Measurements from ENCODE around the gene FCHSD2.
"Not testable (repeated sequence)": the region's sequence is repeated elsewhere in the genome, so short reads cannot be mapped to it uniquely, and the experiment has no call there.

Gene FCHSD2

DNA sequence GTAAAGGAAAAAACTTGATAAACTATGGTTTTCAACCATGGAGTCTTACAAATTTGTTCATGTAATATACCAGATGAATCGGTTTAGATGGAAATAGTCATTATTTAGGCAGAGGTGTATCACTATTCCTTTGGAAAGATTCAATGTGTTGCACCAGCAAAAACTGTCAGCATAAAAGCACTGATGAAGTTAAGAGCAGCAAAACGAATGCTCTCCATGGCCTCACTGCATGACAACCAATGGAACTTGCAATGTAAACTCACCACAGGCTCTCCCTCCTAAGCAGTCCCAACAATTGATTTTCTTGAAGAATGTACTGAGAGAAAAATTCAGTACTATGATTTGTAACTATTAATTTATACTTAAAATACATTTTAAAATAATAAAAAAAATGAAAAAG, 139.9 kb downstream of the FCHSD2 start:
- DNase-seq = no peak

DNA sequence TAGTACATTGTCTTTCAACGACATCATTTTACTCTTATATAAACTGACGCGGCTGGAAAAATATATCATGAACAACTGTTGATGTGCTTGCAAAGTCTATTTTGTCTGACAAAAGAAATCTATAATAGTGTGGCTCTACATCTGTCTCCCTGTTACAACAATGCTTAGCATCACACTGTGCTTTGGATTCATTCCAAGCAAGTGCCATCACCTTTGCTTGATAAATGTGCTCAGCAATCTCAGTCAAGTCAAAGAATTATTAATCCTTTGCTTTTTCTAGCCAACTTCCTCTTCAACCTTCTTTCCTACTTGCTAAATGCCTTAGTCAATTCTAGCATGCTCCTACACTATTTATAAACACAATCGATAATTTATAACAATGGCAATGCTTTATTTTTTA, 140.5 kb downstream of the FCHSD2 start:
- no peak for DNase-seq

DNA sequence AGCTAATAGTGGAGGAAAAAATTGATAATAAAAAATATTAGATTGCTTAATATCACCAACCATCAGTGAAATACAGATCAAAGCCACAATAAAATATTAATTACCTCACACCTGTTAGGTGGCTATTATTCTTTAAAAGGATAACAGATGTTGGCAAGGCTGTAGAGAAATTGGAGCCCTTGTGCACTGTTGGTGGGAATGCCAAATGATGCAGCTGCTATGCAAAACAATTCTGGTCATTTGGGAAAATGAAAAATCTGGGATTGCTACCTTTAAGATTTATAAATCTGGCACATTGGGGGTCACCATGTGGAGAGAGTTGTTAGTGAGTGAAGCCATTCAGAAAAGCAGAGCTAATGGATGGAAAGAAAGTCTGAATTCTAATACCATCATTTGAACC, 143.4 kb downstream of the FCHSD2 start:
- no peak for DNase-seq

DNA sequence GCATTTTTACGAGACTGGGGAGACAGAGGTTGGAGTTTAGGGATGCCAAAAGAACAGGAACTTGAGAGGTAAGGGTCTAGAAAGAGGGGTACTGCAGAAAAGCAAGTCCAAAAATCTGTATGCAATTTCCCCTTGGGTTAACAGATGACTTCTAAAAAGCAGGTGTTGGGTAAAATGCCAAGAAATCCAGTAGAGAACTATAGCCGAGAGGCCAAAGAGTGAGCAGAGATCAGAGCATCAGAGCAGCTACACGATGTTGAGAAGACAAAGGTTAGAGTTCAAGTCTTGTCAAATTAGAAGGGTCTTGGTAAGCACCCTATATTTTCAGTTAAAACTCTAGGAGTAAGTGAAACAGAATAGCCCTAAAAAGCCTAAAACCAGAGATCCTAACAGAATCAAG, 145.2 kb downstream of the FCHSD2 start:
- DNase-seq = no peak

DNA sequence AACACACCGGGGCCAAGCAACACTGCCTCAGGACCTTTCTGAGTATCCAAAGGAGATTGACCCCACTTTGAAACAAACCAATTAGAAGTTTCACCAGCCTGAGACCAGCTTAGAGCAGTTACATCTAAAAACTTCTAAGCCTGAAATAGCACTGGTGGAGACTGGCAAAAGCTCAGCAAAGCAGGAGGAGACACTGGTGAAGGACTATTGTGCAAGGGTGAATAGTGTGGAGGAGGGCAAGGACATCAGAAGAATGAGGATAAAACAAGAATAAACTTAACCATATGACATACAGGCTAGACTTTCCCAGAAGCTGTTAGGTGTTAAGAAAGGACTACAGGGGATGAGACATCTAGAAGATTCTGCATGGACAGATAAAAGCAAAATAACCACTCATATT, 152.4 kb downstream of the FCHSD2 start:
- no peak for DNase-seq

DNA sequence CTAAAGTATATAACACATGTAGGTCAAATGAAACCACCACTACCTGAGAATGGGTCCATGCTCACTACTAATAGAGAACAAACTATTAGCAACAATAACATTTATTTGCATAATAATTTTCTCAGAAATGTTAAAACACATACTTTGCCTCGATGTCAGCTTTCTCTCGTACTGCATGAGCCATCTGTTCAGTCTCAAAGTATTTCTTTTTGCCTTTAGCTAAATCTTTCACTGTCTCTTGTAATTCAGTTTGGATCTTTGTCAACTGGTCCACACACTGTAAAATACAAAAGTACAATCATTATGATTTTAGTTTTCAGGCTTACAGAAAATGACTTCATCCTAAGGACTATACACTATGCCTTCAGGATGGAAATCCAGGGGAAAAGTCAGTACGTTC, 153.3 kb downstream of the FCHSD2 start:
- no peak for DNase-seq

DNA sequence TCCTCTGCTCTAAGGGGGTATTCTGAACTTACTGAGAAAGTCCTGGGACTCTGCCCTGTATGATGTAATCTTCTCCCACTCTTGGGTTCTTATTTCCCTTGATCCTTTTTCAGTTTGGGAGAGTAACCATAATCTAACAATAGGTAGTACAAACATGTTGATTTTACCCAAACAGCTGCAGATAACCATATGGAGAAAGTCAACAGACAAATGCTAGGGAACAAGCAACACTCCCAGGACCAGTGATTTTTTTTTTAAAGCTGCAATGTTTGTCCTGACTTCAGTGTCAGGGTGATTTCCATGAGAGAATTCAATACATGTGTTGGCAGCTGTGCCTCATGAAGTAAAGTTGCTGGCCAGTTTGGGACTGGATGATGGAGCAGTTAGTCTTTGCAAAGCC, 156.5 kb downstream of the FCHSD2 start:
- DNase-seq = no peak

DNA sequence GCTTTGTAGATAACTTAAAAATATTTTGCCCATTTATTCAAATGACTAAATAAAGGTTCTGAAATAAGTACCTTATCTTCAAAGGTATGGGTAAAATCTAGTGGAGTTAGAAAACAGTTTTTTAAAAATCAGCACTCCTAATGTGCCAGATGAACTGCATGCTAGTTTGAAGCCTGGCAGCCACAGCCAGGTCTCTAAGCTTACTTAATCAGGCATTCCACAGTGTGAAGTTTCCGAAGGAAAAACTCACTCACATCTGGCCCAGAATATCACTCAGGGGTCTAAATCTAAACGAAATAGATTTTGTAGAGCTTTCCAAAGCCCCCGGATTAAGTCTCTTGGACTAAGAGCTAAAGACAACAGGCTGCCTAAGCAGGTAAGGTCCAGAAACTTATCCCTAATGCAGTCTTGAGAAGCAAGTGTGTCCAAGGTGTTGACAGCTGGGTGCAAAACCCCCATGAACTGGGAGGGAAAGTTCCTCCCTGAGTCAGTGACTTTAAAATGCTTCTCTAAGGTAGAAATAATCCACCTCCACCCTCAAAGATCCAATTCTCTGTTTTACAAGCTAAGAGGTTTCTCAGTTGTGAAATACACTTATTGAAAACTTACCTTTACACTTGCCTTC, 157.6 kb downstream of the FCHSD2 start:
- DNase-seq = no peak

DNA sequence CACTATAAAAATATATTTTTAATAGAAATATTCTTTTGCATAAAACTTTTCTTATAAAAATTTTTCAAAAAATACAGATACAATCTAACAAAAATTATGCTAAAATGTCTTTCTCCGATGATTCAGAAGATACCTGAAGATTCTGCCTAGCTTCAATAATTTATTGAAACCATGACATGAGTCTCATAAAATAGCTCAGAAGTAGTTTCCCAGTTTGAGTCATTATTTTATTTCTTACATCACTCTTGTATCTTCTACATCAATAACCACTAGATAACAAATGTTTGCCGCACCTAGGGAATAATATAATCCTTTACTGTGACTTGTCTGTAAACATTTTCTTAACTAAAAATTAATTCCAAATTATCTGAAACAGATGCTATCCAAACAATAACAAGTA, 158.6 kb downstream of the FCHSD2 start:
- no peak for DNase-seq

DNA sequence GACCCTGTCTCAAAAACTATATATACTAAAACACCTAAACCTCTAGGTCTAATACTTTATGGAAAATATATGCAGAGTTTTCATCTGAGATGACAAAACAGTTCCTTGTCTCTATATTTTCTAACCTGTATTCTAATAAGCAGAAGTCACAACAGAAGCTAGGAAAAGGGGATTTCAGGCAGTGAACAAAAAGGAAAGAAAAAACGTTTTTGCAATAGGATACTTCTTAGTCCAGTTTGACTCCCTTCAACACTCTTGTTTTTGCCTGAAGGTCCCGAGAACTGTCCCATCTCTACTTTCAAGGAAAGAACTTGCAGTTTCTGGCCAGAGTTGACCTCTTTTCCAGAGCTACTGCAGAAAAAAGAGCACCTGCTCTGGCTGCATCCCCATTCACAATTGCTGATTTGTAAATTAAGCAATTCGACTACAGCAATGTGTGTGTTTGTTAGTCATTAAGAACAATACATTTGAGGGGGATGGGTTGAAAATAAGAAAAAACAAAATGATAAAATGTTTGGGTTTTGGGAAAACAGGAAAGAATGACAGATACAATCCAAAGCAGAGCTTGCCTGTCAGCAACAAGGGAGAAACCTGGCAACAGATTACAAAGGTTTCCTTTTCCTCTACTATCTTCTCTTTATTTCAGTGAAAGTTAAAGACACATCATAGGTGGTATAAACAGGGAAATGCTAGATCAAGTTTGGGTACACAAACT, 160.0 kb downstream of the FCHSD2 start:
- DNase-seq = no peak

DNA sequence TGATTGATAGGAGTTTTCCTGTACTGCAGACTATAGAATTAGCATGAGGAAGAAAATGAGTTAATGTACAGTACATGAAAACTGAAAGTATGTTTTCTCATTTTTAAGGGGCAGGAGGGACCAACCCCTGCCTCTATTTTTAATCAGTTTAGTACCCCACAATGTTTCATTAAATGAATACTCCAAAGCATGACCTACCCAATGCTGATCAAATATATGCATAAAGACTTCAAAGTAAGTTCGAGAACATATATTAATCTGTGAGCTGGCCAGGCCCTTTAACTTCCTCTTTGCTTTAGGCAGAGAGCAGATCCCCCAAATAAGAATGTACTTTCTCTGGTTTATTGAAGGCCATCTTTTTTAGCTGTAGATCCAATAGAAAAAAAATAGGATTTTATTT, 161.0 kb downstream of the FCHSD2 start:
- no peak for DNase-seq

DNA sequence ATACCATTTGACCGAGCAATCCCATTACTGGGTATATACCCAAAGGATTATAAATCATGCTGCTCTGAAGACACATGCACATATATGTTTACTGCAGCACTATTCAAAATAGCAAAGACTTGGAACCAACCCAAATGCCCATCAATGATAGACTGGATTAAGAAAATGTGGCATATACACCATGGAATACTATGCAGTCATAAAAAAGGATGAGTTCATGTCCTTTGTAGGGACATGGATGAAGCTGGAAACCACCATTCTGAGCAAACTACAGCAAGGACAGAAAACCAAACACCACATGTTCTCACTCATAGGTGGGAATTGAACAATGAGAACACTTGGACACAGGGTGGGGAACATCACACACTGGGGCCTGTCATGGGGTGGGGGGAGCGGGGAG, 164.3 kb downstream of the FCHSD2 start:
- DNase-seq = not testable (repeated sequence)

DNA sequence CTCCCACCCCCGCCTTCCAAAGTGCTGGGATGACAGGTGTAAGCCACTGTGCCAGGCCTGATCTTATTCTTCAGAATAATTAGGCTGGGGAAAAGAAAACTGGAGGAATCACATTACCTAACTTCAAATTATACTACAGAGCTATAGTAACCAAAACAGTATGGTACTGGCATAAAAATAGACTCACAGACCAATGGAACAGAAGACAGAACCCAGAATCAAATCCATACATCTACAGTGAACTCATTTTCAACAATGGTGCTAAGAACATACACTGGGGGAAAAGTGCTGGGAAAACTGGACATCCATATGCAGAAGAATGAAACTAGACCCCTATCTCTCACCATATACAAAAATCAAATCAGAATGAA, 165.6 kb downstream of the FCHSD2 start:
- not testable (repeated sequence) for DNase-seq

DNA sequence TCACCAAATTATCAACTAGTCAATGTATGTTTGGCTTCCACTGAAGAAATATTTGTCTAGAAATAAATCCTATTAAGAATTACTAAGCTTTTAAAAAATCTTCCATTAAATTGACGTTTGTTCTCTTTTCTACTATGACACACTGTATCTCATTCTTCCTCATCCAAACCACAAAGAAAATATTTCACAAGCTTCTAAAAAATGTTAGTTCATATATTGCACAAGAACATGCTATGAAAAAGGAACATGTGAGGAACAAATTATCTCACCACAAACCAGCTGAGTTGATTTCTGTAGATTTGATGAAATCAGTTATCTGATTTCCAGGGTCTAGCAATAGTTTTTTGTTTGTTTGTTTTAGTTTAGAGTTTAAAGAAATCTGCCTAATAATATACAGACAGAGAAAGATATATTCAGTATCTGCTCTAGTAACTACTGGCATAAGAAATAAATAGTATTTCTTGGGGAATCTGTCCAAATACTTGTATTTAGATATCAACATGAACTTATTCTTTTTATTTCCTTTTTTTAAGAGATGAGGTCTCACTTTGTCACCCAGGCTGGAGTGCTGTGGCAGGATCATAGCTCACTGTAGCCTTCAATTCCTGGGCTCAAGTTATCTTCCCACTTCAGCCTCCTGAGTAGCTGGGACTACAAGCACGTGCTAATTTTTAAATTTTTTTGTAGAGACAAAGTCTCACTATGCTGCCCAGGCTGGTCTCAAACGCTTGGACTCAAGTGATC, 166.2 kb downstream of the FCHSD2 start:
- no peak for DNase-seq

DNA sequence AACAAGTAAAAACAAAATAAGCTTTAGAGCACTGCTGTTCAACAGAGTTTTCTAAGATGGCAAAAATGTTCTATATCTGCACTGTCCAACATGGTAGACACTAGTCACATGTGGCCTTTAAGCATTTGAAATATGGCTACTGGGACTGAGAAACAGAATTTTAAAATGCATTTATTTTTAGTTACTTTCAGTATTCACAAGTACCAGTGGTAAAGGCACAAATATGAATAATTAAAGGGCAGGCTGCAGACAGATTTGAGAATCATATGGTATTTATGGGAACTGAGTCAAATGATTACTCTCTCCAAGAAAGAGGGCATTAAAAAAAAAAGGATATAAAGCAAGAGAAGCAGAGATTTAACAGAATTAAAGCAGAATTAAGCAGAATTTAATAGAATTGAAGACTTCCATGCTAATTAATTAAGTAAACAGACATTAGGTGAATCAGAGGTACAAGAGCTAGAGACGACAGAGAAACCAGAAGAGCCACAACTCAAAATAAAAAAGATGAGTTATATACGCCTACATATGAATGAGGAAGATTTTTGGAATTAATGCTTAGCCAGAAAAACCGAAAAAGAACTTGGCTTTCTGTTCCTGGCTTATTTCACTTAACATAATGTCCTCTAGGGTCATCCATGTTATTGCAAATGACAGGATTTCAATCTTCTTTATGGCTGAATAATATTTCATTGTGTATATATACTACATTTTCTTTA, 167.5 kb downstream of the FCHSD2 start:
- DNase-seq = no peak

DNA sequence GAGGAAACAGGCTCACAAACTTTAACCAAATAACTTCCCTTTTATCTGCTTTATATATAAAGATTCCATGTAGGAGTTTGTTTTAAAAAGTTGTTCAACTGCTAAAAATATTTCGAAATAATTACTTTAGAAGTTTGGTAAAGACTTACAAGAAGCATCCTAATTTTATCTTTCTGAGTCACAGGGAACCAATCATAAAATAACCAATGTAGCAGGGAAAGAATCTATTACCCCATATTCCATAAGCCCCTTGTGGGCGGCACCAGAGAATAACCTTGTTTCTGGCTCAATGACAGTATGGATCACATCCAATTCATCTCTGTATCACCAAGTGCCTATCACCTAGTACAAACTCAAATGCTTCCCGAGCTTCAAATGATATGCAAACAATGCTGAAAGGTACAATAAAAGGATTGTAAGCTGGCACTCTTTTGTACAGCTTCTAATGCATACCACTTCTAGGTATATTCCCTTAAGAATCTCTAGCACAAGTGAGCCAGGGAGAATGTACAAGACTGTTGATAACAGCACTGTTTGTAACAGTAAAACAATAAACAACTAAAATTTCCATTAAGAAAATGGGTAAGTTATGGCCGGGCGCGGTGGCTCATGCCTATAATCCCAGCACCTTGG, 169.5 kb downstream of the FCHSD2 start:
- no peak for DNase-seq

DNA sequence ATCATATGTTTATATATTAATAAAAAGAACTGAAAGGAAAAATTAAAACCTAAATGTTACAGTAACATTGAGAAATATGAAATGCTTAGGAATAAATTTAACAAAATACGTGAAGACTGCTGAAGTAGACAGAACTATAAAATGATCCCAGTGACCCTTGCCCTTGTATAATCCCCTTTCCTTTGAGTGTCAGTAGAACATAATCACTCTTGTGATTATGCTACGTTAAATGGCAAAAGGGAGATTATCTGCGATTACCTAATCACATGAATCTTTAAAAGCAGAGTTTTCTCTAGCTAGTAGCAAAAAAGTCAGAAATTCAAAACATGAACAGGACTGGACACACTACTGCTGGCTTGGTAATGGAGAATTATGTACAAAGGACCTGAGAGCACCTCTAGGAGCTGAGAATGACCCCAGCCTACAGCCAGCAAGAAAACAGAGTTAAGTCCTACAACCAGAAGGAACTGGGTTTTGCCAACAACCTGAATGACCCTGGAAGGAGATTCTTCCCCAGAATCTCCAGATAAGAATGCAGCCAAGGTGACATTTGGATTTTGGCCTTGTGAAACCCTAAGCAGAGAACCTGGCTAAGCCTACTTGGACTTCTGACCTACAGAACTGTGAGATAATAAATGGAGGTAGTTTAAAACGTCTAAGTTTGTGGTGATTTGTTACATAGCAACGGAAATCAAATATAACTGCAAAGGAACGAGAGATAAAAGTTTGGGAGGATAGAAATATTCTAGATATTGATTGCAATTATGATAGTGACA, 170.7 kb downstream of the FCHSD2 start:
- no peak for DNase-seq

DNA sequence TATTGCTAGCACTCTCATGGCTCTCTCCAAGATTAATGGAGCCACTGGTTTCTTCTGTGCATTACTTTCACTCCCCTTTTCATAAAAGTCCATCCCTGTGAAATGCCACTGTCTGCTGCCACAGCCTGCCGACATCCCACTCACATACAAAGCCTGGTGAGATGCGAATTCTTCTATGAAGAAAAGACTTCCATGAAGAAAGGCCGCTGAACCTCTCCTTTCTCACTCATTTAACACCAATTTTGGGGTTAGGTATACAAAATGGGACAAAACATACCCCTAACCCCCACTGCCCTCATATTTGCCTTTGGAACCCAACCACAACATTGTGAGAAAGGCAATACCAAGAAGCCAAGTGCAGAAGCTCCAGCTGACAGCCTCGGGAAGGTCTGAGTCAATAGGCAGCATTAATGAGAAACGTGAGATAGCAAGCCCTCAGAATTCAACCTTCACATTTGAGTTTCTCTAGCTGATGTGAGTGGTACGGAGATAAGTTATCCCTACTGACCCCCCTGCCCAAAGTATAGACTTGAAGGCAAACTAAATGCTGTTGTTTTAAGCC, 171.5 kb downstream of the FCHSD2 start:
- DNase-seq = no peak

DNA sequence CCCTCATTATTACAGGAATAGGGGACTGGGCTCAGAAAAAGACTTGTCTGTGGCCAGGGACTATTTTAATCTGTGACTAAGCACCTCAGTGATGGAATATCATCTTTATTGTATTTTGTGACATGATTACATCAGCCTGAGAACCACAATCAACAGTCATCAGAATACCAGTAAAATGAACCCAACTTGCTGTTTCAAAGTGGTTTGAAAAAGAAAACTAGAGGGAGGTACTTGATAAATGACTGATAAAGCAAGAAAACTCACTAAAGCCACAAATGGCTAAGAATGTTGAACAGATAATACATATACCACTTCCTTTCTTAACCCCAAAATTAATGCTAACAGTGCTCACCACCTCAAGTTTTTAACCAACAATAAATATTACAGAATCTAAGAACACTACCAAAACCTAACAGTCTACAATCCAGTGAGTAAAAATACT, 172.2 kb downstream of the FCHSD2 start:
- no peak for DNase-seq

DNA sequence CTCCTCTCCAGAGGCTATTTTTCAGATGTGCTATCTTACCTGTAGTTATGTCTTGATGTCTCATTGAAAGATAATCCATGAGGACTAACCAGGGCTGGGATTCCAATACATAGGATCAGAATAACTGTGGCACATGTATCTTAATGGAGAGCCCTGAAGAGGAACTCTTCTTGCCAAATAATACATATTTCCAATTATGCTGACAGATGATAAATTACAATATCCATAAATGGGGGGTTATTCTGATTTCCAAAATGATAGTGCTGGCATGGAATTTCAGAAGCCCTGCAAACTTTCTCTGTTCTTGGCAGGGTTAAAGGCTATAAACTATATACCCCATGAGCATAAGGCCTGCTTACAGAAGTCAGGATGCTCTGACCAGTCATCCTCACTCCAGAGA, 173.7 kb downstream of the FCHSD2 start:
- no peak for DNase-seq

DNA sequence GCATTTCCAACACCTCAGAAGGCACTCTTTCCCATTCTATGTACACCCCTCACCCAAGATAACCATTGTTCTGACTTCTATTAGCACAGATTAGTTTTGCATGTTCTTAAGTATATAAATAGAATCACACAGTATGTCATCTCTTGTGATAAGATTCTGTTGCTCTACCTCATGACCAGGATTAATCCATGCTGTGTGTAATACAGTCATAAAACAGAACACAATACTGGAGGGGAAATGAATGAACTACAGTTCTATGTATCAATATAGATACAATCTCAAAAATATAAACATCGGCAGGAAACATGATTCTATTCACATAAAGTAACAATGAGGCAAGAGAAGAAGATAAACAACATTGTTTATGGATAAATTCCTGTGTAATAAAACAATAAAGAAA, 176.4 kb downstream of the FCHSD2 start:
- DNase-seq = no peak

DNA sequence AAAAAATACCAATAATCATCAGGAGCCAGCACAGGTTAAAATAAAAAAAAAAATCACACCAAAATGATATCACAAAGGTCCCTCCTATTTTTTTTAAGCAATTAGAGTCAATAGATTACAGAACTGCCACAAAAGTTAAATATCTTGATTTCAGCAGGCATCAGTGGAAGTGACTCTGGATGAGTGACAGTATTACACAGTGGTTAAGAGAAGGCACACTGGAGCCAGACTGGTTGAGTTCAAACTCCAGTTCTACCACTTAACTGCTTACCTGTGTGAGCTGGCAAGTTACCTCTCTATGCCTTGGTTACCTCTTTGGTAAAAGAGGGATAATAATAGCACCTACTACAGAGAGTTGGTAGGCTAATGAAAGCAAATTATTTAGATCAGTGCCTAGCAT, 179.4 kb downstream of the FCHSD2 start:
- no peak for DNase-seq

Data from T1000 (cell line).